Measurements from ENCODE around the gene EXOSC1. TPM values are rescaled to one million over a fixed set of nuclear protein-coding genes. Genes with fewer than 3 reads are reported as not detected.

EXOSC1 gene
- total and polyA plus RNA-seq, 2 of the 13 experiments (the other 11 are each of a cell fraction or from before 2014, with no cell fraction given), result 36.3 to 39.9 TPM

GRCh38 chr10:97456034-97456685 is 10.4 kb upstream of the EXOSC1 start:
- H3K27me3 ChIP-seq (ENCODE audit: control insufficient read depth in 1 of 2, insufficient read depth in 2 of 2, low read length in 2 of 2), result no peaks in the 10 kb centered on the region
- H2AFZ ChIP-seq (ENCODE audit: low read length), result no peak overlapping the region
- no TSS peak for BruUV-seq (replicated peaks)
- no peak for DNase-seq (ENCODE audit: low spot score)
- no peak overlapping the region for H3K4me2 ChIP-seq (ENCODE audit: low read depth, low read length)
- no peak for ATAC-seq
- no peaks in the 10 kb centered on the region for H3K9me3 ChIP-seq (ENCODE audit: low read length)
- H3K36me3 ChIP-seq (replicated peaks in 1 of 2; ENCODE audit: control insufficient read depth in 1 of 2, insufficient read depth in 2 of 2, low read length in 2 of 2), result peaks cover 46 to 93% of the 10 kb centered on the region in 2 experiments
- no peak for FAIRE-seq
- intact Hi-C loops (cut with micrococcal nuclease; ENCODE audit: unreplicated experiment), result no loop called here
- WGBS (ENCODE audit: low lambda C conversion rate), result 97% methylated on average over 5 of the region's 5 CpGs
- no peak overlapping the region for H3K4me3 ChIP-seq (replicated peaks in 1 of 3; ENCODE audit: insufficient read depth in 1 of 3, low read depth in 2 of 3, low read length in 3 of 3)
- no peak for TF ChIP-seq SMYD3 (CRISPR knock-in tag; IDR thresholded peaks at IDR 0.05)
- no peak for TF ChIP-seq ZNF30 (CRISPR knock-in tag; IDR thresholded peaks at IDR 0.05)
- no peak for TF ChIP-seq TCF7 (IDR thresholded peaks at IDR 0.05; ENCODE audit: low read depth)
- TF ChIP-seq POLR2G (IDR thresholded peaks at IDR 0.05; ENCODE audit: low read depth, low read length), result peak; percentile 51
- no peak overlapping the region for H3K9ac ChIP-seq (ENCODE audit: insufficient read depth, low read depth, low read length)
- no peak overlapping the region for H3K27ac ChIP-seq (ENCODE audit: extremely low read length, insufficient read depth, low read length)
- POLR2A ChIA-PET, result interaction anchor here (1.1 kb wide), 1 partner anchor 15 kb away, joined by 3 read pairs; no protein-coding TSS in a partner anchor
- H3K4me1 ChIP-seq (ENCODE audit: insufficient read depth, low read length), result no peaks in the 10 kb centered on the region
- in situ Hi-C loops (cut with HindIII; ENCODE audit: extremely low pct_ligation_motif_present, low pct_unique_long_range_greater_than_20kb), result no loop called here
- CTCF ChIA-PET (ENCODE audit: low intra/inter-chr PET ratio, low total read pairs), result no interaction called here
- H4K20me1 ChIP-seq (ENCODE audit: insufficient read depth, low read length), result no peaks in the 10 kb centered on the region; the same call in 1 of the 2 replicates
- H3K79me2 ChIP-seq (ENCODE audit: insufficient read depth, low read length), result no peaks in the 10 kb centered on the region

- ChIA-PET CTCF (ENCODE audit: low intra/inter-chr PET ratio, low total read pairs) (no interaction called here), POLR2A (no interaction called here)
- intact Hi-C loops (cut with micrococcal nuclease; ENCODE audit: unreplicated experiment) (no loop called here), in situ Hi-C loops (cut with HindIII; ENCODE audit: extremely low pct_ligation_motif_present, low pct_unique_long_range_greater_than_20kb) (no loop called here)
- Histone ChIP-seq H3K4me2 (ENCODE audit: low read depth, low read length) (no peak overlapping the region), H2AFZ (ENCODE audit: low read length) (no peak overlapping the region), H3K79me2 (ENCODE audit: insufficient read depth, low read length) (peaks cover 6% of the 10 kb centered on the region), H3K9me3 (ENCODE audit: low read length) (no peaks in the 10 kb centered on the region), H4K20me1 (ENCODE audit: insufficient read depth, low read length) (no peaks in the 10 kb centered on the region; the same call in 1 of the 2 replicates), H3K27me3 (ENCODE audit: control insufficient read depth in 1 of 2, insufficient read depth in 2 of 2, low read length in 2 of 2) (no peaks in the 10 kb centered on the region), H3K27ac (ENCODE audit: extremely low read length, insufficient read depth, low read length) (no peak overlapping the region), H3K36me3 (replicated peaks in 1 of 2; ENCODE audit: control insufficient read depth in 1 of 2, insufficient read depth in 2 of 2, low read length in 2 of 2) (peaks cover 36 to 81% of the 10 kb centered on the region in 2 experiments), H3K9ac (ENCODE audit: insufficient read depth, low read depth, low read length) (no peak overlapping the region), H3K4me1 (ENCODE audit: insufficient read depth, low read length) (no peaks in the 10 kb centered on the region), H3K4me3 (replicated peaks in 1 of 3; ENCODE audit: insufficient read depth in 1 of 3, low read depth in 2 of 3, low read length in 3 of 3) (no peak overlapping the region)
- TF ChIP-seq RBM22 (optimal IDR thresholded peaks at IDR 0.05; ENCODE audit: low read length) (peak; percentile 50), MAFK (conservative IDR thresholded peaks at IDR 0.05 in 1 of 2, IDR thresholded peaks at IDR 0.05 in 1 of 2; ENCODE audit: low read length in 2 of 2) (no peak), POLR2G (IDR thresholded peaks at IDR 0.05; ENCODE audit: low read depth, low read length) (peak; percentile 42; the same call in 1 of the 2 replicates), TRIM22 (IDR thresholded peaks at IDR 0.05) (no peak)
- 92% methylated on average over 3 of the region's 3 CpGs for WGBS (ENCODE audit: low lambda C conversion rate)
- no peak; the same call in 2 of the 3 replicates for ATAC-seq
- FAIRE-seq, result no peak
- no TSS peak for BruUV-seq (replicated peaks)
- no peak for DNase-seq (ENCODE audit: low spot score)
Observed at GRCh38 chr10:97454330-97455036, 8.7 kb upstream of the EXOSC1 start.

All from HepG2 (cell line).